Ishikawa (cell line): ENCODE measurements around the gene MEF2A.

Experiments used
- CEBPB ChIP-seq: IDR thresholded peaks from 2 replicates; pipeline ENCODE4 v1.6.1; 2012
- CREB1 ChIP-seq: IDR thresholded peaks from 2 replicates; pipeline ENCODE4 v1.6.1; 2012; ENCODE audit warnings: low read depth
- EGR1 ChIP-seq: IDR thresholded peaks from 2 replicates; pipeline ENCODE4 v1.6.1; 2012
- EP300 ChIP-seq: IDR thresholded peaks from 2 replicates; pipeline ENCODE4 v1.6.1; 2012; ENCODE audit warnings: borderline replicate concordance
- FOXM1 ChIP-seq: IDR thresholded peaks from 2 replicates; pipeline ENCODE4 v1.6.1; 2012; ENCODE audit warnings: low read depth, borderline replicate concordance
- MAX ChIP-seq: IDR thresholded peaks from 2 replicates; pipeline ENCODE4 v1.6.1; 2012
- NFIC ChIP-seq: IDR thresholded peaks from 2 replicates; pipeline ENCODE4 v1.6.1; 2012
- RAD21 ChIP-seq: IDR thresholded peaks from 2 replicates; pipeline ENCODE4 v1.6.1; 2012; ENCODE audit warnings: low read depth
- TAF1 ChIP-seq: IDR thresholded peaks from 2 replicates; pipeline ENCODE4 v1.6.1; 2012; ENCODE audit warnings: low read depth, mild to moderate bottlenecking
- TCF12 ChIP-seq: IDR thresholded peaks from 2 replicates; pipeline ENCODE4 v1.6.1; 2012; ENCODE audit warnings: low read depth
- TEAD4 ChIP-seq: IDR thresholded peaks from 2 replicates; pipeline ENCODE4 v1.6.1; 2012
- YY1 ChIP-seq: IDR thresholded peaks from 2 replicates; pipeline ENCODE4 v1.6.1; 2012; ENCODE audit warnings: low read depth
- ZBTB7A ChIP-seq: IDR thresholded peaks from 2 replicates; pipeline ENCODE4 v1.6.1; 2012; ENCODE audit warnings: low read depth
- TF ChIP-seq, protein P1 (sequence below): IDR thresholded peaks from 2 replicates; pipeline ENCODE4 v1.6.1; 2012; ENCODE audit warnings: low read depth, mild to moderate bottlenecking
- TF ChIP-seq, protein P2 (sequence below): IDR thresholded peaks from 2 replicates; pipeline ENCODE4 v1.6.1; 2012

The MEF2A gene

DNA sequence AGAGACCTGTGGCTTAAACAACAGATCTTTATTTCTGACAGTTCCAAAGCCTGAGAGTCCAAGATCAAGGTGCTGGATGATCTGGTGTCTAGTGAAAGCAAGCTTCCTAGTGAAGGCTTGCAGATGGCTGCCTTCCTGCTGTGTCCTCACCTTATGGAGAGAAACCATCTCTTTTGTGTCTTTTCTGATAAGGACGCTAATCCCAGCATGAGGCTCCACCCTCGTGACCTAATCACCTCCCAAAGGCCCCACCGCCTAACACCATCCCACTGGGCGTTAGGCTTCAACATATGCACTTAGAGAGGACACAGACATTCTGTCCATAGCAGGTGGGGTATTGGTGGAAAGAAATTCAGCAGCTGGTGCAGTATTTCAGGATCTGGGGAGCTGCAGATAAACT is 187.3 kb downstream of the MEF2A start:
- TF ChIP-seq RAD21 (no peak), TAF1 (no peak), CEBPB (no peak), YY1 (no peak), MAX (no peak), EP300 (no peak), TCF12 (no peak), TEAD4 (no peak), NFIC (no peak), CREB1 (no peak), EGR1 (no peak), ZBTB7A (no peak)
- TF ChIP-seq, protein P1, sequence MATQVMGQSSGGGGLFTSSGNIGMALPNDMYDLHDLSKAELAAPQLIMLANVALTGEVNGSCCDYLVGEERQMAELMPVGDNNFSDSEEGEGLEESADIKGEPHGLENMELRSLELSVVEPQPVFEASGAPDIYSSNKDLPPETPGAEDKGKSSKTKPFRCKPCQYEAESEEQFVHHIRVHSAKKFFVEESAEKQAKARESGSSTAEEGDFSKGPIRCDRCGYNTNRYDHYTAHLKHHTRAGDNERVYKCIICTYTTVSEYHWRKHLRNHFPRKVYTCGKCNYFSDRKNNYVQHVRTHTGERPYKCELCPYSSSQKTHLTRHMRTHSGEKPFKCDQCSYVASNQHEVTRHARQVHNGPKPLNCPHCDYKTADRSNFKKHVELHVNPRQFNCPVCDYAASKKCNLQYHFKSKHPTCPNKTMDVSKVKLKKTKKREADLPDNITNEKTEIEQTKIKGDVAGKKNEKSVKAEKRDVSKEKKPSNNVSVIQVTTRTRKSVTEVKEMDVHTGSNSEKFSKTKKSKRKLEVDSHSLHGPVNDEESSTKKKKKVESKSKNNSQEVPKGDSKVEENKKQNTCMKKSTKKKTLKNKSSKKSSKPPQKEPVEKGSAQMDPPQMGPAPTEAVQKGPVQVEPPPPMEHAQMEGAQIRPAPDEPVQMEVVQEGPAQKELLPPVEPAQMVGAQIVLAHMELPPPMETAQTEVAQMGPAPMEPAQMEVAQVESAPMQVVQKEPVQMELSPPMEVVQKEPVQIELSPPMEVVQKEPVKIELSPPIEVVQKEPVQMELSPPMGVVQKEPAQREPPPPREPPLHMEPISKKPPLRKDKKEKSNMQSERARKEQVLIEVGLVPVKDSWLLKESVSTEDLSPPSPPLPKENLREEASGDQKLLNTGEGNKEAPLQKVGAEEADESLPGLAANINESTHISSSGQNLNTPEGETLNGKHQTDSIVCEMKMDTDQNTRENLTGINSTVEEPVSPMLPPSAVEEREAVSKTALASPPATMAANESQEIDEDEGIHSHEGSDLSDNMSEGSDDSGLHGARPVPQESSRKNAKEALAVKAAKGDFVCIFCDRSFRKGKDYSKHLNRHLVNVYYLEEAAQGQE, result no peak

- TF ChIP-seq CEBPB (no peak), RAD21 (peak; percentile 95)
These were observed 190.1 kb downstream of the MEF2A start for GRCh38 chr15:99755692-99756409.

GRCh38 chr15:99762288-99762687 is 196.5 kb downstream of the MEF2A start:
- TF ChIP-seq EGR1 (no peak), CREB1 (no peak), NFIC (no peak), YY1 (no peak), FOXM1 (no peak), MAX (no peak), RAD21 (no peak), CEBPB (no peak), TAF1 (no peak), TEAD4 (no peak), TCF12 (no peak), EP300 (no peak), ZBTB7A (no peak)
- TF ChIP-seq, protein P2, sequence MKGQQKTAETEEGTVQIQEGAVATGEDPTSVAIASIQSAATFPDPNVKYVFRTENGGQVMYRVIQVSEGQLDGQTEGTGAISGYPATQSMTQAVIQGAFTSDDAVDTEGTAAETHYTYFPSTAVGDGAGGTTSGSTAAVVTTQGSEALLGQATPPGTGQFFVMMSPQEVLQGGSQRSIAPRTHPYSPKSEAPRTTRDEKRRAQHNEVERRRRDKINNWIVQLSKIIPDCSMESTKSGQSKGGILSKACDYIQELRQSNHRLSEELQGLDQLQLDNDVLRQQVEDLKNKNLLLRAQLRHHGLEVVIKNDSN, result no peak
- TF ChIP-seq, protein P1, result no peak

- no peak for TF ChIP-seq CEBPB
- TF ChIP-seq FOXM1, result no peak
- no peak for TF ChIP-seq TCF12
- no peak for TF ChIP-seq NFIC
- TF ChIP-seq TEAD4, result no peak
- no peak for TF ChIP-seq YY1
- no peak for TF ChIP-seq EGR1
- TF ChIP-seq MAX, result no peak
- TF ChIP-seq, protein P1, result no peak
- no peak for TF ChIP-seq CREB1
These were observed 198.0 kb downstream of the MEF2A start for GRCh38 chr15:99763827-99764226.

- TF ChIP-seq ZBTB7A (no peak), TEAD4 (no peak), NFIC (no peak)
These were observed 198.7 kb downstream of the MEF2A start for GRCh38 chr15:99764522-99764921.
